ENCODE data around the gene LILRA5.
A peak's percentile ranks its signal among the peaks of the same experiment; 100 is the strongest.
"Not testable (repeated sequence)": the region's sequence is repeated elsewhere in the genome, so short reads cannot be mapped to it uniquely, and the experiment has no call there.

The LILRA5 gene

DNA sequence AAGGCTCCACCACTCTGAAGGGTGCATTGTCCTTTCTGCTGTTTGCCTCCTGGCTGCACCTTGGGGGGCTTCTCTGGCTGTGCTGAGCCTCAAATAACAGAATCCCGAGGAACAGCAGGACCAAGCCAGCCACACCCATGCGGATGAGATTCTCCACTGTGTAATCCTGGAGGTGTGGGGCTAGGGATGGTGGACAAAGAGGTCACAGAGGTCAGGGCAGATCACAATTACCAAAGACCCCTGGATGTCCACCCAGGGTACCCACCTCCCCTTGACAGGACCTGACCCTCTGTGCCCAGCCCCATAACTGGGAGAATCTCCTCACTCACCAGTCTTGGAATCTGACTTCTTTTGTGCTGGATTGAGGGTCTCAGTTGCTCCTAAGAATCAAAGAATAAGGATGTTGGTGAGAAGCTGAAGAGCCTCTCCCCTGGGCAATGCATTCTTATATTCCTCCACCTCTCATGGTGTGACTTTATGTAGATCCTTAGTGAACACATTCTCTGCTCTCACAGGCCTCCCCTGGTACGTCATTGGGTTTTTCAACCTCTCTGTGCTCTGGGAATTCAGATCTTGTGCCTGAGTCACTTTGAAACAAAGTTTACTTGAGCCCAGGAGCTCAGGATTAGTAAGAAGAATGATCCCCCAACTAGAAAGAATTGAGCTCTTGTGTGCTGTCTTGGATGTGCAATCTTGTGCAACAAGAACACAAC lies 20.8 kb upstream of the LILRA5 start:
- no peak for DNase-seq

DNA sequence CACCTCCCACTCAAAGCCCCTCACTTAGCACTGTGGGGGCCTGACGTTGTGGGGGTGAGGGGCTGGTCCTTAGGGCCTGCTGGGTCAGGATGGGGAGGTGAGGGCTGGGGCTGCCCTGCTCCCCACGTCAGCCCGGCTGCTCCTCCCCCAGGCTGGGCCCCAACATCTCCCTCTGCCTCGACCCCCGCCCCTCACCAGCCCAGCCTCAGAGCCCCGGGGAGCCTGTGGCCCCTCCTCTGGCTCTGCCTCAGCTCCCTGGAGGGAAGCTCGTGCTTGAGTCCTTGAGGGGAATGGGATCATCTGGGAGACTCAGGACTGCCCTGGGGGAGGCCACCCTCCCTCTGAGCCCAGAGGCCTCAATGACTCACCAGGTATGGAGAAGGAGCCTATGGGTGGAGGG lies 19.2 kb upstream of the LILRA5 start:
- DNase-seq, result no peak

DNA sequence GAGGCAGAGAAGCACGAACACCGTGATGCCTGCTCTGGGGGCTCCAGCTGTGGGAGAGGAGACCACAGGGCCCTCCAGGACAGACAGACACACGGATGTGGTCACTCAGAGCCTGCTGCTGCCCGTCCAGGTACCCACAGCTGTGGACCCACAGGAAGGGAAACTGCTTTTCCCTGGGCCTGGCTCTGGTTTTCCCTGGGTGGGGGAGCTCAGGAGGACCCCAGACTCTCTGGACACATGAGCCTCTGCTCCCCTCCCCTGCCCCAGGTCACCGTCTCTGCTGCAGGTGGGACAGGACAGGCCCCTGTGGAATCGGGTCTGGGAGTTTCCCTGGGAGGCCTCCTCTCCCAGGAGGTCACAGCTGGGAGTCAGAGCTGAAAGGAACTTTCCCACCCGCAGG lies 18.7 kb upstream of the LILRA5 start:
- DNase-seq, result no peak

DNA sequence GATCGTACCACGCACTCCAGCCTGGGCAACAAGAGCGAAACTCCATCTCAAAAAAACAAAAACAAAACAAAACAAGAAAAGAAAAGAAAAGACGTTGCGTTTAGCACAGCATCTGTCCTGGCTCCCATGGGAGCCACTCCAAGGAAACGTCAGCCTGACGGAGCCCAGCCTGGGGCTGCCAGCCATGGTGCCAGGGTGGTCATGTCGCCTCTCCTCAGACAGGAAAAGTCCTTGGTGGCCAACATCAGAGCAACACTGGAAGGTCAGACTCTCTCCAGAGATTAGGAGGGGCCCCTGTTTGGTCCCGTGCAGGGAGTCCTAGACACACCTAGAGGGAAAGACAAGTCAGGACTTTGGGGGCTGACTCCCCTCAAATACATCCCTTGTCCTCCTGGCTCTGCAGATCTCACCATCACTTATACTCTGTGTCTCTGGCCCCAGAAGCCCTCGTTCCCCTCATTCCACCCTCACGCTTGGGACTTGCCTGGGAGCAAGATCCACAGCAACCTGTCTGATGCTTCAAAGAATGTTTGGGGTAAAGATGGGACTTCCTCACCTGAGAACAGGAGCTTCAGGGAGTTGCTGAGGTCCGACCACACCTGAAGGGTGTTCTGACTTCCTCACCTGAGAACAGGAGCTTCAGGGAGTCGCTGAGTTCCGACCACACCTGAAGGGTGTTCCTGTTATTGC lies 16.7 kb upstream of the LILRA5 start:
- no peak for DNase-seq

DNA sequence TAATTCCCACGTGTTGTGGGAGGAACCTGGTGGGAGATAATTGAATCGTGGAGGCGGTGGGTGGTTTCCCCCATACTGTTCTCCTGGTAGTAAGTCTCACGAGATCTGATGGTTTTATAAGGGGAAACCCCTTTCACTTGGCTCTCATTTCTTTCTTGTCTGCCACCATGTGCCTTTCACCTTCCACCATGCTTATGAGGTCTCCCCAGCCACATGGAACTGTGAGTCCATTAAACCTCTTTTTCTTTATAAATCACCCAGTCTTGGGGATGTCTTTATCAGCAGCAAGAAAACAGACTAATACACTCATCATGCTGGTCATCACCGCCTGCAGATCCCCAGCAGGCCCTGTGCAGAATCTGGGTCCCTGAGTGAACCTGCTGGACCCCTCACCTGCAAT lies 15.8 kb upstream of the LILRA5 start:
- not testable (repeated sequence) for DNase-seq

DNA sequence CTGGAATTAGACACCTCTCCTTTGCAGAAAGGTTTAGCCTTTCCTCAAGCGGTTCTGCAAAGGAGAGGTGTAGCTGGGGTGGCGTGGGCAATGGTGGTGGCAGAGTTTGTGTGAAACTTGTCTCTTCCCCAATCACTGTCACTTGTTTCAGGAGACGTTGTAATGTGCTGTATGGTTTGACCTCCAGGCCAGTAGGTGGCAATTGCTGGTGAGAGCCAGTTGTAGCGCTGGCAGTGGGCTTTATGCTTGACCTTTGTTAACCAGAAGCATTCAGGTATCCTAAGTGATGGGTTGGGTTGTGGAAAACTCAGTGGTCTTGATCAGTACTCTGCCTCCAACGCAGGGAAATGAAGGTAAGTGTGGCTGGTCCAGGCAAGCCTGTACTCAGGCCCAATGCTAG lies 12.7 kb upstream of the LILRA5 start:
- DNase-seq, result no peak

DNA sequence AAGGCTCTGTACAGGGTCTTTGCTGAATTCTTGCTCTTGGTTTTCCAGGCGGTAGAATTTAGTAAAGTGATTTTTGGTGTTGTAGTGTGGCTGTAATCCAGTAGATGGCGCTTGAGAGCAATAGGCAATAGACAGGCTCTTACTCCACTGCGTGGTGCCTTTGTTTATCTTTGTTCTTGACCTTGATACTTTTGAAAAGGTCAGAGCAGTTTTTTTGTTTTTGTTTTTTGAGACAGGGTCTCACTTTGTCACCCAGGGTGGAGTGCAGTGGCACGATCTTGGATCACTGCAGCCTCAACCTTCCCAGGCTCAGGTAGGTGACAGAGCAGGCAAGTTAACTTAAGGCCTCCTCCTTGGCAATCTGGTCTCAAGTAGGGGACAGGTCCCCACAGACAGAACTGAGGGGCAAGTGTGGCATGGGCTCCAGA lies 12.2 kb upstream of the LILRA5 start:
- peak; percentile 74 for DNase-seq

DNA sequence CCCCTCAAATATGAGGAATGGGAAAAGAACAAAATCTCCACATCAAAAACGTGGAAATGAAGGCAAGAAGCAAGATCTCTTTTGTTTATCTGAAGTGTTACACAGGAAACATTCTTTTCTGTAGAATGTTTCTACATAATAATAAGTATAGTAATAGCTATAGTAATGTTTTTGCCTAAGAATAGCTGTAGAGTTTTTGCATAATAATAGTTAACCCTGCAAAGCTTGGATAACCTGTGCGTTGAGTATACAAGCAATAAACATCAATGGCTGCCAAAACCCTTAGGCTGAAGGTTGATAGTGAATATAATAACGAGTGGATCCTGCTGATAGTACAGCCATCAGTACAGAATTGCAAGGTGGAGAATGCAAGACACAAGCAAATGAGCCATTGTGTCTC lies 11.1 kb upstream of the LILRA5 start:
- no peak for DNase-seq

DNA sequence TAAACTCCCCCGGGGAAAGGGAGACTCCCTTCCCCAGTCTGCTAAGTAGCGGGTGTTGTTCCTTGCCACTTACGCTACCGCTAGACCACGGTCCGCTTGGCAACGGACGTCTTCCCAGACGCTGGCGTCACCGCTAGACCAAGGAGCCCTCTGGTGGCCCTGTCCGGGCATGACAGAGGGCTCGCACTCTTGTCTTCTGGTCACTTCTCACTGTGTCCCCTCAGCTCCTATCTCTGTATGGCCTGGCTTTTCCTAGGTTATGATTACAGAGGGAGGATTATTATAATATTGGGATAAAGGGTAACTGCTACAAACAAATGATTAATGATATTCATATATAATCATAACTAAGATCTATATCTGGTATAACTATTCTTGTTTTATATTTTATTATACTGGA lies 10.0 kb upstream of the LILRA5 start:
- DNase-seq, result not testable (repeated sequence)

DNA sequence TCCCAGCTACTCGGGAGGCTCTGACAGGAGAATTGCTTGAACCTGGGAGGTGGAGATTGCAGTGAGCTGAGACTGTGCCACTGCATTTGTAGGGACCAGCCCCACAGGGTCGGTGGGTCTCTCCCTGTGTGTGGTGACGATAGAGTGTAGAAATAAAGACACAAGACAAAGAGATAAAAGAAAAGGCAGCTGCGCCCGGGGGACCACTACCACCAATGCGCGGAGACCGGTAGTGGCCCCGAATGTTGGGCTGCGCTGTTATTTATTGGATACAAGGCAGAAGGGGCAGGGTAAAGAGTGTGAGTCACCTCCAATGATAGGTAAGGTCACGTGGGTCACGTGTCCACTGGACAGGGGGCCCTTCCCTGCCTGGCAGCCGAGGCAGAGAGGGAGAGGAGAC lies 9.3 kb upstream of the LILRA5 start:
- DNase-seq, result not testable (repeated sequence)

DNA sequence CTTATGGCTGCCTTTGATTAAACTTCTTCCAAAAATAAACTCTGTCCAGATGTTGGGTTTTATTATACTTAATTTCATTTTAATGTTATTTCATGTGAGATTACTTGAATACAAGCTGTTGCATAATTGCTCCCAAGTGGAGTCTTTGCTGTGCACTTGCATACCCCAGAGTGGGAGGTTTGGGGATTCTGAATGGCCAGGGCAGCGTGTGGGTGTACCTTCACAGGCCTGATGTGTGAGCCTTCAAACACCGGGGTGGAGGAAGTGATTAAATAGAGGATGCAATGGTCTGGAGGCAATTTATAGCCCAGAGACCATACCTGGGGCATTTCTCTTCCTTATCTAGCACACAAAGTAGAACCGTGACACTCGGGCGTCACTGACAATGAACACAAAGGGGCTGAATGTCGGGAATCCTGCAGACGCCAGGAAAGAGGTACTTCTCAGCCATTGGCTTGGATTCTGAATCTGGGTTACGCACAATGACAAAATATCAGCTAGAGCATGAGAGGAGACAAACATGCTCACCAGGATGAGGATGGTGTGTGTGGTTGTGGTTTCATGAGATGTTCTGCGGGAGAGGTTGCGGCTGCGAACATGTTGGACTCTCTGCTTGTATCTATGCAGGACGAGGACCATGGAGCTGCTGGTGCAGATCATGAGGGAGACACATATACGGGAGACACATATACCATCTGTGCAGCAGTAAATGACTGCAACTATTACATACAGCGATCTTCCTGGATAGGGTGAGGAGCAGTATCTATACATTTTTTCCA lies 7.1 kb upstream of the LILRA5 start:
- no peak for DNase-seq

DNA sequence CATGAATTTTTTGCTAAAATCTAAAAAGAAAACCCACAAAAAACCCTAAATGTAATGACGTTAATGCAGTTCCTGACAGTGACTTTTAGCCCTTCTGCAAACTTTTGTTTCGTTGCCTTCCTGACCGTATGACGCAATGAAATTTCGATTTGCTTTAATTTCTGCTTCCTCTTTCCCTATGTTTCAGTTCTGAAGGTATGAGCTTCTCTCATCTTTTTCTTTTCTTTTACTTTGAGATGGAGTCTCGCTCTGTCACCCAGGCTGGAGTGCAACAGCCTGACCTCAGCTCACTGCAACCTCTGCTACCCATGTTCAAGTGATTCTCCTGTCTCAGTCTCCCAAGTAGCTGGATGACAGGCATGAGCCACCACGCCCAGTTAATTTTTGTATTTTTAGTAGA lies 6.1 kb upstream of the LILRA5 start:
- peak; percentile 17 for DNase-seq

DNA sequence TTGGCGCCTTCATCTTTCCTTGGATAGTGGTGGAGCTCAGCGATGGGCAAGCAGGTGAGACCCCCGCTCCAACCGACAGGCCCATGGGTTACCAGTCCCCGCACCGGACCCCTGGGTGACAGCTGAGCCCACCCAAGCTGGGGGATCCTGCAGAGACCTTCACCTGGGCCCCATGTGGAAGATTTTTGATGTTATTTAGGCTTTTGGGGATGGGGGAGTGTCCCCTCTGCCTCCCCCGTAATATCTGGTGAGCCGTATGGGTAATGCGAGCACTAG lies 4.9 kb upstream of the LILRA5 start:
- no peak for DNase-seq

DNA sequence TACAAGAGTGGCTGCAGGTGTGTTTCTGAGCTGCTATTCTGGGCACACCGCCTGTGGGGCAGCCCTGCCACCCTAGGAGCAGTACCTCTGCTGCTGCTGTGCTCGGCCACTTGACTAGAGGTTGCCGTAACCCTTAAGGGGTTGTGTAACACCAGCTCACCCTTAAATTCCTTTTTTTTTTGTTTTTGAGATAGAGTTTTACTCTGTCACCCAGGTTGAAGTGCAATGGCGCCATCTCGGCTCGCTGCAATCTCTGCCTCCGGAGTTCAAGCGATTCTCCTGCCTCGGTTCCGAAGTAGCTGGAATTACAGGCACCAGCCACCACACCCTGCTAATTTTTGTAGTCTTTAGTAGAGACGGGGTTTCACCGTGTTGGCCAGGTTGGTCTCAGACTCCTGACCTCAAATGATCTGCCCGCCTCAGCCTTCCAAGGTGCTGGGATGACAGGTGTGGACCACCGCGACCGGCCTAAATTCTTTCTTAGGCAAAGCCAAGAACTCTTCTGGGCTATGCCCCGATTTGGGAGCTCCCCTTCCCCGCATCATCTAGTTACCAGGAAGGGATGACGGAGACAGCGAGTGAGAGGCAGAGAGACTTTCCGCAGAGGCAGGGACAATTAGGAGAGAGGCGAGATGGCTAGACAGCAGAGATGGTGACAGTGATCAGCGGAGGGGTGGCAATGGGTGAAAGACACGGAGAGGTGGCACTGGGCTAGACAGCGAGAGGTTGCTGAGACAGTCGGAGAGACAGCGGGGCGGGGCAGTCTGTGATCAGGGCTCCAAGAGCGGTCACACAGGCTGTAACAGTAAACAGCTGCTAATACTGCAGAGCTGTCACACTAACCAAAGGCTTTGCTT lies 4.4 kb upstream of the LILRA5 start:
- DNase-seq, result no peak

DNA sequence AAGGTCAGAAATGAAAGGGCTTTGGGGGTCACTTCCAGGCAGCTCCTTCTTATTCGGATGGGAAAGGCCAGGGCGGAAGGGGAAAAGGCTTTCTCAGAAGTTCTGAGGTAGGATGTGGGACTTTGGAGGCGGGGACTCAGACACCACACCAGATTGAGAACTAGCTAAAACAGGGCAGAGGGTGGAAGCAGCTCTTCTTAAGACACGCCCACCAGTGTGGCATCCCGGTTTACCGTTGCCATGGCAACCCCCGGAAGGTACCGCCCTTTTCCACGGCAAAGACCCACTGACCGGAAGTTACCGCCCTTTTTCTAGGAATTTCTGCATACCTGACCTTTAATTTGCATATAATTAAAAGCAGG lies 3.8 kb upstream of the LILRA5 start:
- DNase-seq, result peak; percentile 22

DNA sequence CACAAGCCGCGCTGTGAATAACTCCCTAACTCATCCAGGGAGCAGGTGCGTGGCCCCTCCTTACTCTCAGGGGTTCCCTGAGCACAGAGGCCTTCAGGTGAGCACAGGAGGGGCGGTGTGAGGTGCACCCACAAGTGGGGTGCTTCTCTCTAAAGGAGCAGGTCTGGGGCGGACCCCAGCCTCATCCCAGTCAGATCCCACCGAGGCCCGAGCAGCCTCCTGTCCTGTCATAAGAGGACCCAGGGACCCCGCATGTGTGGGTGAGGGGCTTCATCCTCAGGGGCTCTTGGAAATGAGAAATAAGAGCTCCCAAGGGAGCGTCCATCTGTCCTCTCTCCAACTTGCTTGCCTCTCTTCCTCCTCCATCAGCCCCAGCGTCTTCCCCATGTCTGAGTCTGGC lies 3.0 kb upstream of the LILRA5 start:
- no peak for DNase-seq

DNA sequence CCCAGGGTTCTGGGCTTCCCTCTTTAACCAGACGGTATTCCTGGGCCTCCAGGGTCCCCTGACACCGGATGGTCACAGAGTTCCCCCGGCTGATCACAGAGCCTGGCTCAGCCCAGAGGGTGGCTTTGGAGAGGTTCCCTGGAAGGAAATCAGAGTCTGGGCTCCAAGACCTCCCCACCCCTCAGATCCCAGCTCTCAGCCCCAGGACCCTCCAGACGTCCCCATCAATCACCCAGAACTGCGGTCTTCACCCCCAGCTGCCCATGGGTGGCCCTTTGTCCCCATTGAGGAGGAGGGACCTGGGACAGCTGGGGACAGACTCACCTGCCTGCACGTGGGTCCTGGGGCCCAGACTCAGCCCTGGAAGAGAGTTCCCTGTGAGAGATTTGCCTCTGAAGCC lies 955 bp downstream of the LILRA5 start:
- DNase-seq, result no peak

DNA sequence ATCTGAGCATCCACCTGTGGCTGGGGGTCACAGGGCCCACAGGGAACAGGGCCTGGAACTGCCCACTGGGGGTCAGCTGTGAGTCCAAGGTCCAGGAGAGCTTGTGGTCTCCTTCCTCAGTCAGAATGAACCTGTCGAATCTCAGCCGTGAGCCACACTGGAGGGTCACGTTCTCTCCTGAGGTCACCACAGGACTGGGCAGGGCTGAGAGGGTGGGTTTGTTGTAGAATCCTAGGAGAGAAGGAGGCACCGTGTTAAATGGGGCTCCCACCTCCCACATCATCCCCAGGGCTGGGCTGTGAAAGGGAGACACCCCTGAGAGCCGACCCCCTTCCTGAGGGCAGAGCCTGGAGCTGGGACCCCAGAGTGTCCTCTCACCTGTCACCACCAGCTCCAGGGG lies 1.5 kb downstream of the LILRA5 start:
- DNase-seq, result no peak

DNA sequence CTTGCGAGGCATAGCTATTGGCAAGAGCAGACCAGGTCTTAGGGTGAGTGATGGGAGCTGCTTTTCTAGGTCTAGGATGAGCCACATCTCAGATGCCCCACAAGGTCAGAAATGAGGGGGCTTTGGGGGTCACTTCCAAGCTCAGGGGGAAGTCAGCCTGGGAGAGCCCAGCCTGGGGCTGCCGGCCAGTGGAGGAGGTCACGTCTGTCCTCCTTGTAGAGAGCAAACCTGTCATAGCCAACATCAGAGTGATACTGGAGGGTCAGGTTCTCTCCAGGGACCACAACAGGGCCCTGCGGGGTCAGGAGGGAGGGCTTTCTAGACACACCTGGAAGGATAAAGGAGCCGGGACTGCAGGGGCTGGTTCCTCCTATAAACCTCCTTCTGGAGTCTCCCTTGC lies 2.4 kb downstream of the LILRA5 start:
- no peak for DNase-seq

DNA sequence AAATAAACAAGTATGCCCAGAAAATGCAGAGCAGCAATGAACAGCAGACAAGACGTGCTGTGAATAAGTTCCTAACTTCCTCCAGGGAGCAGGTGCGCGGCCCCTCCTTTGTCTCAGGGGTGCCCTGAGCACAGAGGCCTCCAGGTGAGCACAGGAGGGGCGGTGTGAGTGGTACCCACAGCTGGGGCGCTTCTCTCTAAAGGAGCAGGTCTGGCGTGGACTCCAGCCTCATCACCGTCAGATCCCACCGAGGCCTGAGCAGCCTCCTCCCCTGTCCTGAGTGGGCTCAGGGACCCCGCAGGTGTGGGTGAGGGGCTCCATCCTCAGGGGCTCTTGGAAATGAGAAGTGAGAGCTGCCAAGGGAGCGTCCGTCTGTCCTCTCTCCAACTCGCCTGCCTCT lies 3.2 kb downstream of the LILRA5 start:
- no peak for DNase-seq

DNA sequence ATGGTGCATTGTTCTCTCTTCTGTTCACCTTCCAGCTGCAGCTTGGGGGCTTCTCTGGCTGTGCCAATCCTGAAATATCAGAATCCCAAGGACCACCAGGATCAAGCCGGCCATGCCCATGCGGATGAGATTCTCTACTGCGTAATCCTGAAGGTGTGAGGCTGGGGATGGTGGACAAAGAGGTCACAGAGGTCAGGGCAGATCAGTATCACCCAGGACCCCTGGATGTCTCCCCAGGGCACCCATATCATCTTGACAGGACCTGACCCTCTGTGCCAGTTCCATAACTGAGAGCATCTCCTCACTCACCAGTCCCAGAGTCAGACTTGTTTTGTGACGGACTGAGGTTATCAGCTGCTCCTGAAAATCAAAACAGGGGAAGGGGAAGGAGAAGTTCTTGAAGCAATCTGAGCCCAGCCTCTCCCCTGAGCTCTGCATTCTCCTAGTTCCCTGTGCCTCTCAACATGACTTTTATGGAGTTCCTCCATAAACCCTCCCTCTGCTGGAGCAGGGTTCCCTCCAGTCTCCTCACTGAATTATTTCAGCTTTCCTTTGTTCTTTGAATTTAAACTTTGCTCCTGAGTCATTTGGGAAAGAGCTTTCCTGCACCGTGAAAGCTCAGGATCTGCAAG lies 5.5 kb downstream of the LILRA5 start:
- no peak for DNase-seq

DNA sequence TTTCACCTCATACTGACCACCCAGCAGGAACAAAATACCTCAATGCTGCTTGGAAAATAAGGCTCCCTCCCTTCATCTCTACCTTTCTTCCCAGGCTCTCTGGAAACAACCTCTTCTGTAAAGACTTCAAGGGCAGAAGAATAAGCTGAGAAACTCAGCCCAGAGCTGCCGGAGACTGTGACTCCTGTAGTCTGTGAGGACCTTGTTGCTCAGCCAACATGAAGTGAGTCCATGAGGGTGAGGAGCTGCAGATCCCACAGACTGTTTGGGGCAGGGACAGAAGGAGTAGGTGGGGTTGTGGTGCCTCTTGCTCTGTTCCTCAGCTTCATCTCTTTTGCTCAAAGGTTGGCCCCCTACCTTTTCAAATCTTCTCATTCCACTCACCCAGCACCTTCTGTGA lies 7.8 kb downstream of the LILRA5 start:
- DNase-seq, result no peak

DNA sequence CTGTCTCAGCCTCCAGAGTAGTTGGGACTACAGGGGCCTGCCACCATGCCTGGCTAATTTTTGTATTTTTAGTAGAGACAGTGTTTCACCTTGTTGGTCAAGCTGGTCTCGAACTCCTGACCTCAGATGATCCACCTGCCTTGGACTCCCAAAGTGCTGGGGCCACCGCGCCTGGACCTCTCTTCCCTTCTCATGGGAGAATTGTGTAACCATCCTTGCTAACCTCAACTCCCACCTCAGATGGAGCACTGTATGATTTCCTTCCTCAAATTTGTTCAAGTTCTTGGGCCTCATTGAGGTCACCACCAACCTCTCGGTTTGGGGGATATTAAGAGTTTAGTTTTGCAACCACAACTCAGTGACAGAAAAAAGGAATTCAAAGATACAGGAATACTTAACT lies 10.7 kb downstream of the LILRA5 start:
- no peak for DNase-seq

Data from CD4-positive, alpha-beta T cell treated with Interleukin-17A for 1 hour (primary cell).